CD4-positive, alpha-beta T cell treated with Interleukin-12 subunit alpha and Interleukin-12 subunit beta, for 1 hour (primary cell): ENCODE results near the gene HCFC1R1.

Source experiments
- DNase-seq: peaks from one replicate; pipeline ENCODE4 v3.0.0-alpha.2; 2020

HCFC1R1 gene

DNA sequence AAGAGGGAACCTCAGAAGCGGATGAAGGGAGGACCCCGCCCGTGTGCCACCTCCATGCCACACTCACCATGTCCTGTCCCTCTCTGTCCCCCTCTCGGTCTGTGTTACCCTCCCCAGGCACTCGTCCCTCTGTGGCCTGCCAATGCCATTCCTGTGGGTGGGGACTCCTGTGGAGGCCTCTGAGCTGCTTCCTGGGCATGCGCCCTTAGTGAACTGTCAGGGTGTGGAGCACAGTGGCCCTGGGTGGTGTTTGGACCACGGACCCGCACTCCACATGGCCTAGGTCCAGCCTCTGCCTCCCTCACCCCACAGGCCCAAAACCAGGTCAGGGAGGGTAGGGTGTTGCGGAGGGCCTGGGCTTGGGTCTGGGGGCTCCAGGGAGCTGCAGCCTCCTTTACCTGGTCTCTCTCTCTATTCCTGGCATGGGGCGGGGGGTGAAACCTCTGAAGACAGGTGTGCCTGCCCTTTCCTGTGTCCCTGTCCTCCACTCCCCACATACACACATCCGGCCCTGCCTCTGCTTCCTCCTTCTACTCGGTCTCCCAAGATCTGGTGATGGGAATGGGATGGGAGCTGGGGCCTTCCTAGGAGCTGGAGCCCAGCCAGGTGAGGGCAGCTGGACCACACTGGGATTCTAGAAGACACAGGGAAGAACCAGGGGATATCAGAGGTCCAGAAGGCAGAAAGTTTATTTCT lies 32.0 kb downstream of the HCFC1R1 start:
- no peak for DNase-seq

DNA sequence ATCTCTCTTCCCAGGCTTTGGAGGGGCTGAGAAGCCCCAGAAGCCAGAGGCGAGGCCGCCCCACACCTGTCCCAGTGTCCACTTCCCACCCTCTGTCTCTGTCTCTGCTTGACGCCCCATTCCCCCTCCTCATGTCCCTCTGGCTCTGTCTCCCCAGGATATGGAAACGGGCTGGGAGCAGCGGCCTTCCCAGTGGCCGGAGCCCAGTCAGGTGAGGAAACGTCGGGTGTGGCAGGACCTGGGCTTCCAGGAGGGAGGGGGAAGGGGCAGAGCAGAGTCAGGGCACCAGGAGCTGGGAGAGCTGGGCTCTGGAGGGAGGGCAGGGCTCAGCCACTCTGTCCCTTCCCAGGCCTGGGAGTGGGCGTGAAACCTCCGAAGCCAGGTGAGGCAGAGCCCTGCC lies 32.9 kb downstream of the HCFC1R1 start:
- DNase-seq = no peak

DNA sequence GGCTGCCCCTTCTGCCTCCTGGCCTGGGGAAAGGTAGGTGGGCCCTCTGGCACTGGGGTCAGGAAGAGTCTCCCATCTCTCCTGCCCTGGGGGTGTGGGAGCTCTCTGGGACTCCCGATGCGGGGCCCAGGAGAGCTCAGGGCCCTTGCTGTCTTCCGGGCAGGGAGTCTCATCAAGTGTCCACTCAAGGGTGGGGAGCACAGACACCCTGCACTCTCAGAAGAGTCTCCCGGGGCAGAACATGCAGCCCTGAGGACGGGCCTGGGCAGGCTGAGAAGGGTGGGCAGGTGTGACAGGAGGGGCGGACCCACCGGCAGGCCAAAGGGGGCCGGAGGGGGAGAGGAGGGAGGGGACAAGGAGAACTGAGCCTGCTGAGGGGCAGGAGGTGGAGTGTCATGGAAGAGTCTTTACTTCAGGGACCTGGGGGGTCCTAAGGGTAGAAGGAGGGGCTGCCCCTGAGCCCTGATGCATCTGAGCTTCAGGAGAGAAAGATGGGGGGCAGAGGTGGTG lies 35.1 kb downstream of the HCFC1R1 start:
- DNase-seq = no peak

DNA sequence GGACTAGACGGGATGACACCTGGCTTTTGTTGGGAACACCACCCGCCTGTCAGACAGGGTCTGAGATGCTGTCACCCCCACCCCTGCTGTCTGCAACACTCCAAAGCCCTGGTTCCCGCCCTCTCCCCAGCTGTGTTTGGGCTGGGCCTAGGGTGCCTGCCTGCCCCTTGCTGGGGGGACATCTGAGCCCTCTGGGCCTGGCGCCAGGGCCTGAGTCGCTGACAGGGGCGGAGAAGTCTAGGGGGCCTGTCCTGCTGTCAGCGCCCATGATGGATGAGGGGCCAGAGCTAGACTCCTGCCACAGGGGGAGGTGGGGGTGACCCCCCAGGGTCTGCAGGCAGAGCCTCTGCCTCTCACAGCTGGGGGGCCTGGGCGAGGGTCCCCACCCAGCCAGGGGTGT lies 35.9 kb downstream of the HCFC1R1 start:
- no peak for DNase-seq

DNA sequence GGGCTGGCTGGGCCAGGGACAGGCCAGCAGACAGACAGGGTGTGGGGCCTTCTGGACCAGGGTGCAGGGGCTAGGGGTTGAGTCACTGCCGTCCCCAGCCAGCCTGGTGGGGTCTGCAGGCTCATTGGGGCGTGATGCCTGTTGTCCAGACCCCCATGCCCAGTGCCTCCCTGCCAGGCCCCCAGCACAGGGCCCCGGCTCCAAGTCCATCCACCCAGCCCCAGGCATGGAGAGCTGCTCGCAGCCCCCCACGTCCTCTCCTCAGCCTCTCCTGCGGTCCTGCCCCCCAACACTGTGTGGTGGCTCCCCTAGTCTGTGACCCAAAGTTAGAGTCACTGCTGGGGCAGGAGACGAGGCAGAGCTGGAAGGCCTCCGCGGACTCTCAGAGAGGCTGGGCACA lies 36.5 kb downstream of the HCFC1R1 start:
- DNase-seq = no peak

GRCh38 chr16:2986623-2987188 lies 37.0 kb downstream of the HCFC1R1 start:
- DNase-seq = no peak

GRCh38 chr16:2985893-2986355 lies 37.8 kb downstream of the HCFC1R1 start:
- no peak for DNase-seq

- no peak for DNase-seq
Measured at GRCh38 chr16:2985462-2985861, 38.3 kb downstream of the HCFC1R1 start.

- peak; percentile 73 for DNase-seq
Measured at GRCh38 chr16:2983706-2984136, 40.0 kb downstream of the HCFC1R1 start.

DNA sequence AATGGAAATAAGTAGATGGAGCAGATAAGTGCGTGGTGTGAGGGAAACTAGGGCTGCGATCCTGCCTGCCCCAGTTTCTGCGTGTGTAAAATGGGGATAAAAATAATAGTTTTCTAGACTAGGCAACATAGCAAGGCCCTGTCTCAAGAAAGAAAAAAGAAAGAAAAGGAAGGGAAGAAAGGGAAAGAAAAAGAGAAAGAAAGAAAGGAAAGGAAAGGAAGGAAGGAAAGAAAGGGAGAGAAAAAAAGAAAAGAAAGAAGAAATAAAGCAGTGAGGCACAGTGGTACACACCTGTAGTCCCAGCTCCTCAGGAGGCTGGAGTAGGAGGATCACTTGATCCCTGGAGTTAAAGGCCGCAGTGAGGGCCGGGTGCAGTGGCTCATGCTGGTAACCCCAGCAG lies 41.3 kb downstream of the HCFC1R1 start:
- no peak for DNase-seq

DNA sequence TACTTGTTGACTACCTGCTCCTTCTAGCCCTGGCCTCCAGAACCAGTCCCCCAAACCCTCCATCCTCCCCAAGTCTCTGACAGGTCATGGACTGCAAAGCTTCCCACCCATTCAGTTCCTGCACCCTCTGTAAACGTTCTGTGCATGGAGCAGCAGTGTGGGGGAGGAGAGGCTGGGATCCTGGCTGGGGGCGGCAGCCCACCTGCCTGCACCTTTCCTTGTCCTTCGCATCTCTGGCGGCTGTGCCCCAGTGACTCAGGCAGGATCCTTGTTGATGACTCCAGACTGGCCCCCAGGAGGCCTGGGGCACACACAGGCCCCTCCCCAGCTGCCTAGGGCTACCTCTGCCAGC lies 41.9 kb downstream of the HCFC1R1 start:
- DNase-seq = no peak

DNA sequence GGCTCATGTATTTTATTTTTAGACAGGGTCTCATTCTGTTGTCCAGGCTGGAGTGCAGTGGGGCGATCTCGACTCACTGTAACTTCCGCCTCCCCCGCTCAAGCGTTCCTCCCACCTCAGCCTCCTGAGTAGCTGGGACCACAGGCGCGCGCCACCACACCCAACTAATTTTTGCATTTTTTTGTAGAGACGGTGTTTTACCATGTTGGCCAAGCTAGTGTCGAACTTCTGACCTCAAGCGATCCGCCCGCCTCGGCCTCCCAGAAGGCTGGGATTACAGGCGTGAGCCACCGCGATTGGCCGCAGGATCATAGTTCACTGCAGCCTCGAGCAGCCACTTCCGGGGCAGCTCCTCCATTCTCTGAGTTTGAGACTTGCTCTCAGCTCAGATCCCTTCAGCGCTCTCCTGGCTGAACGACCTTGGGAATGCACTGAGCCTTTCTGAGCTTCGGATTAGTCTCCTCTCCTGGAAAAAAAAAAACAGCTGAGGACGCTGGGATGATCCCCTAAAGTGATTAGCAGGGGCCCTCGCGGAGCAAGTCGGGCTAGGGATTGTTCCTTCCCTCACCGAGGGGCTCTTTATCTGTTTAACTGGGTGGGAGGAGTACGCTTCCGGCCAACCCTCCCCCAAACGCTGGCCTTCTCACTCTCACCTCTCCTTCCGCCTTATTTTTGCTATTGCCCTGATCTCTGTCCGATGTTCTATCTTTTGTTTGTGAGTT lies 42.4 kb downstream of the HCFC1R1 start:
- no peak for DNase-seq

GRCh38 chr16:2980227-2981176 lies 43.2 kb downstream of the HCFC1R1 start, which contains the start of gene PKMYT1:
Gene PKMYT1 (minus strand): TSS chr16:2980446. CDS start chr16:2979657, 789 bp downstream.
- peak; percentile 95 for DNase-seq

GRCh38 chr16:2979669-2980226 lies 44.0 kb downstream of the HCFC1R1 start:
- DNase-seq = no peak

GRCh38 chr16:2977440-2977839 lies 46.3 kb downstream of the HCFC1R1 start:
- DNase-seq = no peak

- DNase-seq = no peak
Measured at GRCh38 chr16:2976673-2977072, 47.1 kb downstream of the HCFC1R1 start.

DNA sequence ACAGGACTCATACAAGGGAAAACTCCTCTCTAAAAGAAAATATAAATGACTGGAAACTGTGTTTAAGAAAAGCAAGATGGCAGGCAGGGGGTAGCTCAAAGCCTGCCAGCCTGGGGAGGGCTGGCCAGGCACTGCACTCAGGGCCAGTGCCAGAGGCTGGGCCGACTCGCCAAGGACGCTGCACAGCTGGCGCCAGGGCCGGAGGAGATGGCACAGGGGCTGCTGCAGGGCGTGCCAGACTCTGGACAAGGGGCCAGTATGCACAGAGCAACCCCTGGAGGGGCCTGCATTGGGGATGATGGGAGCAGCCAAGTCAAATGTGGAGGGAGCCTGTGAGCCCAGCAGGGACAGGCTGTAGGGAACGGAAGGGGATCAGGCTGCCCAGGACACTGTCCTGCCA lies 47.5 kb downstream of the HCFC1R1 start:
- DNase-seq = no peak

DNA sequence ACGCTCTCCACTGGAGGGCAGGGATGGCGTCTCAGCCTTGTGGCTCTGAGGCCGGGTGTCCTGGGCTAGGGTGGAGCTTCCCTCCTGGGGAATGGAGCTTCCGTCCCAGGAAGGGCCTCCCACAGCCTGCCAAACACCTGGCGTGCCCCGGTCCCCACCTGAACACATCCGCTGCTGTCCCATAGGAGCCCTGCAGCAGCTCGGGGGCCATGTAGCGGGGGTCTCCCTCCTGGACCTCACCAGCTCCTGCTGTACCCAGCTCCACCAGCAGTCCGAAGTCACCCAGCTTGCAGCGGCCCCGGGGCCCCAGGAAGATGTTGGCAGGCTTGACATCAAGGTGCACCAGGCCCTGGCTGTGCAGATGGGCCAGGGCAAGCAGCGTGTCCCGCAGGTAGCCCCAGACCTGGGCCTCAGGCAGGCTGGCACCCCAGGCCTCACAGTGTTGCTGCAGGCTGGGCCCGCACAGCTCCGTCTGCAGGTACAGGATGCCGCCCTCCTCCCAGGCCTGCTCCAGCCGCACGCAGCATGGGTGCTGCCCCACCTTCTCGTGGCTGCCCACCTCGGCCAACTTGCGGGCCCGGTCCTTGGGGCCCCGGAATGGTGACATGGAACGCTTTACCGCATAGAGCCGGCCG lies 48.5 kb downstream of the HCFC1R1 start:
- DNase-seq = no peak

DNA sequence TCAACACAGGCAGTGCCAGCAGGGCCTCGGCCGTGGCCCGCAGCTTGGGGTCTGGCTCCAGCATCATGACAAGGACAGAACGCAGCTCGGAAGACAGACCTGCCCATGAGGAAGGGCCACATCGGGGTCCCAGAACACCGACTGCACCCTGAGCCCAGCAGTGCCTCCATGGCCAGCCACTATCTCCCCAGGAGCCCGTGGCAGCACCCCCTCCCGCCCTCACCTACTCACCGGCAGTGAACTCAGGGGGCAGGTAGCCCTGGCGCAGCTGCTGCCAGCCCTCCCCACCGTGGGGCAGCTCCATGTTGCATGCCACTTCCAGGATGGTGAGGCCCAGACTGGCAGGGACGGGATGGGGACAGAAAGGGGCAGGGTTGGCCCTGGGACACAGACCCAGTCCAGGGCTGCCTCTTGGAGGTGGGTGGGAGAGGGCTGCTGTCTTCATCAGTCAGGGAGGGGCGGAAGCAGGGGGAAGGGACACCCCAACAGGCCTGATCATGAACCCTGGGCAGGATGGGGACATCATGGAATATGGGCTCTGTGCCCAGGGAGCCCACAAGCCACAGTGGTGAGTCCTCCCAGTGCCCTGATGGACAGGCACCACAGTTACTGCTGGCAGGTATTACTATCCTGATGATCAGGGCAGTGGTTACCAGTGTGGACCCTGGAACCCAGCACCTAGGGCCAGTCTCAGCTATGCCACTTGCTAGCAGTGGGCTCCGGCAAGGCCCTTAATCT lies 49.3 kb downstream of the HCFC1R1 start:
- DNase-seq = no peak

- no peak for DNase-seq
Measured at GRCh38 chr16:2973605-2974318, 50.0 kb downstream of the HCFC1R1 start.
